Neuronal stem cell (in vitro differentiated cells): Measurements from ENCODE around the gene RAD51AP1.

ENCODE experiments used
- DNase-seq: peaks from one replicate; pipeline ENCODE4 v3.0.0-alpha.2; 2013; ENCODE audit warnings: low spot score
- H2AFZ ChIP-seq: one replicate; pipeline ENCODE4 v1.6.1; 2013; ENCODE audit warnings: mild to moderate bottlenecking, low read length, inconsistent platforms
- H2AK5ac ChIP-seq: 2 replicates; pipeline ENCODE4 v1.6.1; 2013; ENCODE audit warnings: low read depth, mild to moderate bottlenecking, inconsistent platforms, low read length, moderate library complexity, mixed read lengths
- H2BK120ac ChIP-seq: 2 replicates; pipeline ENCODE4 v1.6.1; 2013; ENCODE audit warnings: low read depth, mild to moderate bottlenecking, inconsistent platforms, low read length, moderate library complexity, mixed read lengths
- H2BK12ac ChIP-seq: one replicate; pipeline ENCODE4 v1.6.1; 2013; ENCODE audit warnings: low read length, inconsistent platforms
- H2BK15ac ChIP-seq: 2 replicates; pipeline ENCODE4 v1.6.1; 2013; ENCODE audit warnings: mild to moderate bottlenecking, low read length, inconsistent platforms, mixed read lengths
- H2BK5ac ChIP-seq: one replicate; pipeline ENCODE4 v1.6.1; 2013; ENCODE audit warnings: inconsistent platforms, mild to moderate bottlenecking, low read length, moderate library complexity
- H3K14ac ChIP-seq: one replicate; pipeline ENCODE4 v1.6.1; 2013; ENCODE audit warnings: low read length, inconsistent platforms
- H3K18ac ChIP-seq: 2 replicates; pipeline ENCODE4 v1.6.1; 2013; ENCODE audit warnings: low read length, inconsistent platforms
- H3K23ac ChIP-seq: 2 replicates; pipeline ENCODE4 v1.6.1; 2013; ENCODE audit warnings: low read depth, mild to moderate bottlenecking, mixed read lengths, low read length, inconsistent platforms; ENCODE audit not compliant: poor library complexity
- H3K27ac ChIP-seq: replicated peaks from 3 replicates; pipeline ENCODE4 v1.5.1; 2013; ENCODE audit warnings: low read length, inconsistent platforms
- H3K27me3 ChIP-seq, 3 experiments: 2 replicates each; pipeline ENCODE4 v1.6.1; 2013; ENCODE audit warnings: low read length in 3 of 3, mild to moderate bottlenecking in 2 of 3, inconsistent platforms in 1 of 3, low read depth in 1 of 3, mixed read lengths in 1 of 3, moderate library complexity in 1 of 3; ENCODE audit not compliant: control insufficient read depth in 3 of 3, insufficient read depth in 3 of 3
- H3K36me3 ChIP-seq, 2 donors: replicated peaks in 1 of 2; 2 replicates each; pipeline ENCODE4 v1.6.1; 2013; ENCODE audit warnings: low read length in 2 of 2; ENCODE audit not compliant: control insufficient read depth in 2 of 2, insufficient read depth in 2 of 2
- H3K4ac ChIP-seq: 2 replicates; pipeline ENCODE4 v1.6.1; 2013; ENCODE audit warnings: inconsistent platforms, mild to moderate bottlenecking, low read length, moderate library complexity
- H3K4me1 ChIP-seq, 2 donors: 1 replicate in 1 of 2; 2 replicates in 1 of 2; pipeline ENCODE4 v1.6.1; 2013; ENCODE audit warnings: low read length in 2 of 2, low read depth in 1 of 2; ENCODE audit not compliant: control insufficient read depth in 2 of 2, insufficient read depth in 1 of 2
- H3K4me2 ChIP-seq: one replicate; pipeline ENCODE4 v1.6.1; 2013; ENCODE audit warnings: mild to moderate bottlenecking, low read length, inconsistent platforms; ENCODE audit not compliant: insufficient read depth, poor library complexity, severe bottlenecking
- H3K4me3 ChIP-seq, 2 donors: 2 replicates each; pipeline ENCODE4 v1.5.1; 2013; ENCODE audit warnings: low read length in 2 of 2, mild to moderate bottlenecking in 2 of 2, inconsistent platforms in 1 of 2, moderate library complexity in 1 of 2
- H3K79me1 ChIP-seq: one replicate; pipeline ENCODE4 v1.6.1; 2013; ENCODE audit warnings: low read depth, mild to moderate bottlenecking, inconsistent platforms, low read length, moderate library complexity
- H3K9ac ChIP-seq: one replicate; pipeline ENCODE4 v1.6.1; 2013; ENCODE audit warnings: mild to moderate bottlenecking, low read depth, low read length, inconsistent platforms; ENCODE audit not compliant: poor library complexity
- H3K9me3 ChIP-seq, 2 donors: replicated peaks in 1 of 2; 2 replicates each; pipeline versions ENCODE3 to v1.6.1; 2013; ENCODE audit warnings: low read length in 2 of 2, mild to moderate bottlenecking in 2 of 2, inconsistent platforms in 1 of 2, low read depth in 1 of 2, mixed read lengths in 1 of 2, moderate library complexity in 1 of 2; ENCODE audit not compliant: control insufficient read depth in 2 of 2, insufficient read depth in 1 of 2
- H4K8ac ChIP-seq: one replicate; pipeline ENCODE4 v1.6.1; 2013; ENCODE audit warnings: low read depth, mild to moderate bottlenecking, inconsistent platforms, low read length, moderate library complexity
- H4K91ac ChIP-seq: one replicate; pipeline ENCODE4 v1.6.1; 2013; ENCODE audit warnings: low read length, low read depth, mild to moderate bottlenecking, inconsistent platforms; ENCODE audit not compliant: poor library complexity
- WGBS, 2 donors: extraction: QIAGEN DNeasy Blood & Tissue Kit; methylation state at CpG; one replicate each; pipeline ENCODE4 v1.1.7; 2013; ENCODE audit warnings: missing lambda C conversion rate in 2 of 2, mixed read lengths in 1 of 2; ENCODE audit not compliant: insufficient read length in 2 of 2, insufficient replicate concordance in 1 of 2; ENCODE audit errors: extremely low coverage in 2 of 2; 5-methylcytosine and 5-hydroxymethylcytosine counted together

RAD51AP1 gene

GRCh38 chr12:4607056-4607455, 68.4 kb downstream of the RAD51AP1 start:
- no CpG with 5 or more reads among the region's 3 CpGs for WGBS, 2 donors
- no peak overlapping the region for H4K8ac ChIP-seq
- H3K4me3 ChIP-seq, result no peak overlapping the region
- no peak for DNase-seq
- no peak overlapping the region for H2BK5ac ChIP-seq
- H3K23ac ChIP-seq, result no peak overlapping the region
- H3K4ac ChIP-seq, result no peak overlapping the region
- no peak overlapping the region for H2AFZ ChIP-seq
- H4K91ac ChIP-seq, result no peak overlapping the region
- H3K27ac ChIP-seq, result no peak overlapping the region
- H2BK120ac ChIP-seq, result no peak overlapping the region
- H3K4me2 ChIP-seq, result no peak overlapping the region
- H3K27me3 ChIP-seq, result no peaks in the 10 kb centered on the region
- H3K9ac ChIP-seq, result no peak overlapping the region
- H3K79me1 ChIP-seq, result no peaks in the 10 kb centered on the region
- peaks cover 2 to 38% of the 10 kb centered on the region in 2 donors for H3K36me3 ChIP-seq
- H2BK12ac ChIP-seq, result no peak overlapping the region
- no peak overlapping the region for H3K18ac ChIP-seq
- H3K14ac ChIP-seq, result no peak overlapping the region
- H3K9me3 ChIP-seq, result no peaks in the 10 kb centered on the region
- H2AK5ac ChIP-seq, result no peak overlapping the region
- peaks cover 0 to 8% of the 10 kb centered on the region in 2 donors for H3K4me1 ChIP-seq
- no peak overlapping the region for H2BK15ac ChIP-seq

GRCh38 chr12:4609071-4609470, 70.4 kb downstream of the RAD51AP1 start:
- Histone ChIP-seq H3K14ac (no peak overlapping the region), H2BK120ac (no peak overlapping the region), H3K27ac (no peak overlapping the region), H2BK5ac (no peak overlapping the region), H2BK15ac (no peak overlapping the region), H3K27me3 (no peaks in the 10 kb centered on the region), H4K8ac (no peak overlapping the region), H3K4ac (no peak overlapping the region), H2AK5ac (no peak overlapping the region), H4K91ac (no peak overlapping the region), H2AFZ (no peak overlapping the region), H3K4me3 (no peak overlapping the region), H3K9ac (no peak overlapping the region), H3K4me1 (peaks cover 0 to 8% of the 10 kb centered on the region in 2 donors), H3K36me3 (peaks cover 5 to 58% of the 10 kb centered on the region in 2 donors), H3K79me1 (no peaks in the 10 kb centered on the region), H3K18ac (no peak overlapping the region), H3K4me2 (no peak overlapping the region), H3K9me3 (no peaks in the 10 kb centered on the region), H3K23ac (no peak overlapping the region), H2BK12ac (no peak overlapping the region)
- WGBS, 2 donors, result no CpG with 5 or more reads among the region's 9 CpGs
- no peak for DNase-seq
